ENCODE results near the gene PARN. TPM values are rescaled to one million over a fixed set of nuclear protein-coding genes. Genes with fewer than 3 reads are reported as not detected.

PARN gene
- total and polyA plus RNA-seq, 2 of the 8 experiments (the other 6 are each of a cell fraction or from before 2014, with no cell fraction given): 24.5 to 44.6 TPM

- H2AK5ac ChIP-seq (ENCODE audit: low read depth, low read length): no peak overlapping the region
- 85% methylated on average over 5 of the region's 5 CpGs; no CpG with 5 or more reads in 1 of the 2 experiments for WGBS, 2 experiments (ENCODE audit: extremely low coverage in 1 of 2, insufficient coverage in 1 of 2, insufficient read length in 1 of 2, insufficient replicate concordance in 2 of 2, low coverage in 1 of 2, low lambda C conversion rate in 2 of 2, missing lambda C conversion rate in 1 of 2)
- no peak for FAIRE-seq
- H3K27me3 ChIP-seq (replicated peaks in 1 of 4; ENCODE audit: control insufficient read depth in 3 of 4, extremely low read depth in 1 of 4, insufficient read depth in 3 of 4, low read length in 3 of 4): no peaks in the 10 kb centered on the region
- H3K9me3 ChIP-seq (ENCODE audit: insufficient read depth in 2 of 2, low read depth in 1 of 2, low read length in 1 of 2): no peaks in the 10 kb centered on the region
- H4K8ac ChIP-seq (ENCODE audit: extremely low read depth, insufficient read depth, low read length): no peak overlapping the region
- no peaks in the 10 kb centered on the region for H3K23me2 ChIP-seq (ENCODE audit: low read depth, low read length)
- H2AFZ ChIP-seq (ENCODE audit: low read length): no peak overlapping the region
- no peak overlapping the region for H3K4ac ChIP-seq (replicated peaks; ENCODE audit: insufficient read length, low read depth, low read length)
- no peak overlapping the region for H3K9ac ChIP-seq (replicated peaks in 1 of 4; ENCODE audit: extremely low read depth in 1 of 4, low read depth in 3 of 4, low read length in 3 of 4)
- H3K23ac ChIP-seq (ENCODE audit: insufficient read length): no peak overlapping the region
- no peak overlapping the region for H3K56ac ChIP-seq (replicated peaks; ENCODE audit: insufficient read length, low read depth, low read length)
- ChIA-PET POLR2A (ENCODE audit: partially characterized antibody) (interaction anchor here (0.7 kb wide), 1 partner anchor 9 kb away, joined by 4 read pairs; no protein-coding TSS in a partner anchor), CTCF (ENCODE audit: partially characterized antibody) (interaction anchor here (0.8 to 2.0 kb wide), 4 partner anchors 9 to 35 kb away, joined by 3 to 5 read pairs (median 3); no protein-coding TSS in a partner anchor)
- H3K4me3 ChIP-seq (ENCODE audit: extremely low read depth in 1 of 4, insufficient read depth in 2 of 4, low read depth in 3 of 4, low read length in 4 of 4): no peak overlapping the region
- peaks cover 0 to 1% (median 0%) of the 10 kb centered on the region in 4 experiments; a peak in 1 of 8 replicates for H3K36me3 ChIP-seq (ENCODE audit: control insufficient read depth in 2 of 4, insufficient read depth in 4 of 4, low read length in 3 of 4)
- H3K79me1 ChIP-seq (ENCODE audit: low read depth, low read length): no peaks in the 10 kb centered on the region
- no peak overlapping the region; a peak in 1 of 4 replicates for H3K4me2 ChIP-seq (ENCODE audit: insufficient read depth in 1 of 2, low read depth in 2 of 2, low read length in 2 of 2)
- no peaks in the 10 kb centered on the region for H3K79me2 ChIP-seq (ENCODE audit: control insufficient read depth in 1 of 2, insufficient read depth in 2 of 2, low read length in 2 of 2)
- H4K20me1 ChIP-seq (replicated peaks in 1 of 2; ENCODE audit: control insufficient read depth in 1 of 2, insufficient read depth in 2 of 2, low read length in 2 of 2): no peaks in the 10 kb centered on the region
- no peak overlapping the region for H2BK20ac ChIP-seq (ENCODE audit: low read length)
- no peak for DNase-seq (ENCODE audit: low read depth in 1 of 2, low spot score in 2 of 2)
- no peak overlapping the region for H2BK15ac ChIP-seq (ENCODE audit: low read length)
- H3K27ac ChIP-seq (ENCODE audit: low read depth, low read length): no peak overlapping the region
- no peak overlapping the region for H4K91ac ChIP-seq (replicated peaks; ENCODE audit: insufficient read length, low read length)
- H3K14ac ChIP-seq (ENCODE audit: insufficient read length): no peak overlapping the region
- H2BK12ac ChIP-seq (ENCODE audit: low read depth, low read length): no peak overlapping the region
- H2BK120ac ChIP-seq (replicated peaks; ENCODE audit: low read depth, low read length): no peak overlapping the region
- TF ChIP-seq EZH2 (IDR thresholded peaks at IDR 0.05; ENCODE audit: low read depth, low read length, severe bottlenecking) (no peak), GTF2F1 (IDR thresholded peaks at IDR 0.05; ENCODE audit: borderline replicate concordance, low read depth, low read length) (no peak), SP2 (IDR thresholded peaks at IDR 0.05; ENCODE audit: low read length) (no peak), MAFK (IDR thresholded peaks at IDR 0.05; ENCODE audit: low read depth, low read length) (no peak), CREB1 (IDR thresholded peaks at IDR 0.05) (no peak), POU5F1 (IDR thresholded peaks at IDR 0.05; ENCODE audit: low read depth, low read length) (no peak), CEBPB (IDR thresholded peaks at IDR 0.05; ENCODE audit: low read depth, low read length) (no peak), PHF8 (conservative IDR thresholded peaks at IDR 0.05; ENCODE audit: low read depth, low read length) (no peak), CHD2 (IDR thresholded peaks at IDR 0.05; ENCODE audit: low read length) (no peak), MAX (IDR thresholded peaks at IDR 0.05) (no peak), JUN (IDR thresholded peaks at IDR 0.05; ENCODE audit: low read depth, low read length) (no peak), TAF7 (optimal IDR thresholded peaks at IDR 0.05; ENCODE audit: borderline replicate concordance, low read depth, low read length) (no peak), YY1 (IDR thresholded peaks at IDR 0.05; ENCODE audit: low read depth, low read length) (no peak)
- H2BK5ac ChIP-seq (ENCODE audit: low read depth, low read length): no peak overlapping the region
- H4K5ac ChIP-seq (ENCODE audit: insufficient read length, low read depth, low read length): no peak overlapping the region
- H3K4me1 ChIP-seq (replicated peaks in 1 of 4; ENCODE audit: control insufficient read depth in 3 of 4, insufficient read depth in 4 of 4, low read length in 3 of 4): peaks cover 0 to 5% (median 2%) of the 10 kb centered on the region in 4 experiments; a peak in 4 of 7 replicates
- no peak overlapping the region for H3K18ac ChIP-seq (ENCODE audit: extremely low read depth, low read length)
Observed at GRCh38 chr16:14564861-14565687, 65.0 kb downstream of the PARN start.
